ENCODE data around the gene LRRC34. TPM values are rescaled to one million over a fixed set of nuclear protein-coding genes. Genes with fewer than 3 reads are reported as not detected.
A peak's percentile ranks its signal among the peaks of the same experiment; 100 is the strongest.

Gene LRRC34
- total RNA-seq, 1 experiment from 2014 or later, result 1.8 TPM

GRCh38 chr3:169751875-169752274 is 60.8 kb downstream of the LRRC34 start:
- Histone ChIP-seq H3K36me3 (ENCODE audit: low read depth, low read length) (no peaks in the 10 kb centered on the region), H3K4me1 (ENCODE audit: insufficient read depth, low read length) (peaks cover 19% of the 10 kb centered on the region), H3K9ac (ENCODE audit: low read length) (no peak overlapping the region), H2AFZ (ENCODE audit: low read length) (no peak overlapping the region), H3K27me3 (ENCODE audit: low read length) (no peaks in the 10 kb centered on the region), H3K4me2 (ENCODE audit: low read length) (no peak overlapping the region), H3K9me3 (ENCODE audit: low read length) (no peaks in the 10 kb centered on the region), H4K20me1 (ENCODE audit: low read length) (no peaks in the 10 kb centered on the region), H3F3A (ENCODE audit: low read length, unreplicated experiment) (no peaks in the 10 kb centered on the region), H3K9me2 (replicated peaks; ENCODE audit: low read length) (0 out of 2 replicates have a peak, but pooled peaks cover 3% of the 10 kb centered on the region), H3K79me2 (ENCODE audit: low read length) (no peaks in the 10 kb centered on the region), H3K27ac (ENCODE audit: low read length) (no peak overlapping the region), H3K4me3 (ENCODE audit: low read length) (no peak overlapping the region)
- TF ChIP-seq EZH2 (IDR thresholded peaks at IDR 0.05; ENCODE audit: low read length, unreplicated experiment) (no peak), EZH2phosphoT487 (IDR thresholded peaks at IDR 0.05; ENCODE audit: borderline replicate concordance, low read length) (no peak)
- TF ChIP-seq, protein P1, sequence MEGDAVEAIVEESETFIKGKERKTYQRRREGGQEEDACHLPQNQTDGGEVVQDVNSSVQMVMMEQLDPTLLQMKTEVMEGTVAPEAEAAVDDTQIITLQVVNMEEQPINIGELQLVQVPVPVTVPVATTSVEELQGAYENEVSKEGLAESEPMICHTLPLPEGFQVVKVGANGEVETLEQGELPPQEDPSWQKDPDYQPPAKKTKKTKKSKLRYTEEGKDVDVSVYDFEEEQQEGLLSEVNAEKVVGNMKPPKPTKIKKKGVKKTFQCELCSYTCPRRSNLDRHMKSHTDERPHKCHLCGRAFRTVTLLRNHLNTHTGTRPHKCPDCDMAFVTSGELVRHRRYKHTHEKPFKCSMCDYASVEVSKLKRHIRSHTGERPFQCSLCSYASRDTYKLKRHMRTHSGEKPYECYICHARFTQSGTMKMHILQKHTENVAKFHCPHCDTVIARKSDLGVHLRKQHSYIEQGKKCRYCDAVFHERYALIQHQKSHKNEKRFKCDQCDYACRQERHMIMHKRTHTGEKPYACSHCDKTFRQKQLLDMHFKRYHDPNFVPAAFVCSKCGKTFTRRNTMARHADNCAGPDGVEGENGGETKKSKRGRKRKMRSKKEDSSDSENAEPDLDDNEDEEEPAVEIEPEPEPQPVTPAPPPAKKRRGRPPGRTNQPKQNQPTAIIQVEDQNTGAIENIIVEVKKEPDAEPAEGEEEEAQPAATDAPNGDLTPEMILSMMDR (conservative IDR thresholded peaks at IDR 0.05; ENCODE audit: low read depth, low read length), result no peak
- CTCF ChIA-PET, result no interaction called here
- BruUV-seq (replicated peaks), result no TSS peak
- intact Hi-C loops (cut with micrococcal nuclease), result no loop called here
- no peak for ATAC-seq
- POLR2A ChIA-PET (ENCODE audit: unreplicated experiment), result no interaction called here
- no peak for DNase-seq

GRCh38 chr3:169750665-169751064 is 62.0 kb downstream of the LRRC34 start:
- H3K36me3 ChIP-seq (ENCODE audit: low read depth, low read length), result no peaks in the 10 kb centered on the region
- 0 out of 2 replicates have a peak, but pooled peaks cover 3% of the 10 kb centered on the region for H3K9me2 ChIP-seq (replicated peaks; ENCODE audit: low read length)
- ATAC-seq (no peak), DNase-seq (no peak)
- H3K9ac ChIP-seq (ENCODE audit: low read length), result no peak overlapping the region
- H3K27ac ChIP-seq (ENCODE audit: low read length), result no peak overlapping the region
- H3K4me1 ChIP-seq (ENCODE audit: insufficient read depth, low read length), result peaks cover 19% of the 10 kb centered on the region
- H3K4me3 ChIP-seq (ENCODE audit: low read length), result no peak overlapping the region
- BruUV-seq (replicated peaks), result no TSS peak
- H3F3A ChIP-seq (ENCODE audit: low read length, unreplicated experiment), result no peaks in the 10 kb centered on the region
- no peaks in the 10 kb centered on the region for H3K27me3 ChIP-seq (ENCODE audit: low read length)
- TF ChIP-seq EZH2 (IDR thresholded peaks at IDR 0.05; ENCODE audit: low read length, unreplicated experiment) (no peak), EZH2phosphoT487 (IDR thresholded peaks at IDR 0.05; ENCODE audit: borderline replicate concordance, low read length) (no peak)
- TF ChIP-seq, protein P1 (conservative IDR thresholded peaks at IDR 0.05; ENCODE audit: low read depth, low read length), result no peak
- no peaks in the 10 kb centered on the region for H4K20me1 ChIP-seq (ENCODE audit: low read length)
- intact Hi-C loops (cut with micrococcal nuclease), result no loop called here
- ChIA-PET CTCF (no interaction called here), POLR2A (ENCODE audit: unreplicated experiment) (no interaction called here)
- no peaks in the 10 kb centered on the region for H3K79me2 ChIP-seq (ENCODE audit: low read length)
- no peak overlapping the region for H2AFZ ChIP-seq (ENCODE audit: low read length)
- no peaks in the 10 kb centered on the region for H3K9me3 ChIP-seq (ENCODE audit: low read length)
- no peak overlapping the region for H3K4me2 ChIP-seq (ENCODE audit: low read length)

DNA sequence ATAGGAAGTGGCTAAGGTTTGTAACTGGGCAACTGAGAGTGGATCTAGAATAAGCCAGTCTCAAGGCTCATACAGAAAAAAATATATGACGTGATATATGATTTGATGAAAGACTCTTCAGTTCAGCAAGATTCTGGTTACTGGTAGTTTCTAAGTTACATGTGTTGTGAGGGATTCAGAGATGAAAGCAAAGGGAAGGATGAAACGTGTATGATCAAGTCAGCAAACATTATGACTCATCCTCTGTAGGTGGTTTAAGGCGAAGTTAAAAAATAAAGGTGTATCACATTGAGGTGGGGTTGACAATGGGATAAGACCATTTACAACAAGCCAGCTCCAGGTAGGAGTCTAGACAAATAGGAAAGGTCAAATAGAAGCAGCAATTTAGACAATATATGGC is 64.0 kb downstream of the LRRC34 start:
- no TSS peak for BruUV-seq (replicated peaks)
- DNase-seq (peak; percentile 74), ATAC-seq (peak; percentile 88)
- H3K79me2 ChIP-seq (ENCODE audit: low read length), result no peaks in the 10 kb centered on the region
- H3K27me3 ChIP-seq (ENCODE audit: low read length), result no peaks in the 10 kb centered on the region
- H3K4me1 ChIP-seq (ENCODE audit: insufficient read depth, low read length), result peaks cover 20% of the 10 kb centered on the region
- H3K9me3 ChIP-seq (ENCODE audit: low read length), result no peaks in the 10 kb centered on the region
- ChIA-PET CTCF (no interaction called here), POLR2A (ENCODE audit: unreplicated experiment) (no interaction called here)
- no peak overlapping the region for H3K4me3 ChIP-seq (ENCODE audit: low read length)
- no peak overlapping the region for H3K9ac ChIP-seq (ENCODE audit: low read length)
- no peaks in the 10 kb centered on the region for H3K9me2 ChIP-seq (replicated peaks; ENCODE audit: low read length)
- H3K4me2 ChIP-seq (ENCODE audit: low read length), result 0 out of 2 replicates have a peak overlapping the region, but pooled peaks have one; percentile 5
- intact Hi-C loops (cut with micrococcal nuclease), result no loop called here
- H4K20me1 ChIP-seq (ENCODE audit: low read length), result no peaks in the 10 kb centered on the region
- TF ChIP-seq EZH2phosphoT487 (IDR thresholded peaks at IDR 0.05; ENCODE audit: borderline replicate concordance, low read length), result no peak
- TF ChIP-seq, protein P1 (conservative IDR thresholded peaks at IDR 0.05; ENCODE audit: low read depth, low read length), result no peak
- no peak for TF ChIP-seq EZH2 (IDR thresholded peaks at IDR 0.05; ENCODE audit: low read length, unreplicated experiment)
- no peaks in the 10 kb centered on the region for H3K36me3 ChIP-seq (ENCODE audit: low read depth, low read length)
- no peaks in the 10 kb centered on the region for H3F3A ChIP-seq (ENCODE audit: low read length, unreplicated experiment)
- no peak overlapping the region for H3K27ac ChIP-seq (ENCODE audit: low read length)
- H2AFZ ChIP-seq (ENCODE audit: low read length), result no peak overlapping the region
